IMR-90 (cell line): ENCODE measurements around the gene RAP1GAP2. TPM values are rescaled to one million over a fixed set of nuclear protein-coding genes. Genes with fewer than 3 reads are reported as not detected.

Source experiments
- ATAC-seq: fragments of 200-7000 bp; cut with Tn5 transposase; 2 replicates; pipeline ENCODE4 v1.9.1; 2020; ENCODE audit warnings: low read depth, mild to moderate bottlenecking, moderate library complexity
- BruUV-seq: library from RNA; stranded (reverse); fragments of 400-500 nt; replicated peaks from 2 replicates; lab custom pipeline; 2021; lab: Mats Ljungman, UMichigan
- CTCF ChIA-PET: fragments of 300-600 bp; formaldehyde crosslinking; extraction: SDS; loops from one replicate; lab custom pipeline; 2021; ENCODE audit warnings: antibody characterized with exemption; lab: Yijun Ruan, JAX
- POLR2A ChIA-PET: fragments of 300-600 bp; sonication (Branson Sonifier 250); formaldehyde crosslinking; loops from one replicate; lab custom pipeline; 2022; ENCODE audit warnings: antibody characterized with exemption; ENCODE audit not compliant: unreplicated experiment; lab: Charles Lee
- DNase-seq: peaks from one replicate; pipeline ENCODE4 v3.0.0; 2013
- H2AFZ ChIP-seq: replicated peaks from 2 replicates; pipeline ENCODE3; 2013; ENCODE audit warnings: low read length, mild to moderate bottlenecking; ENCODE audit not compliant: poor library complexity
- H2AK5ac ChIP-seq: 2 replicates; pipeline ENCODE4 v1.6.1; 2013; ENCODE audit warnings: low read depth, low read length, inconsistent platforms
- H2AK9ac ChIP-seq: replicated peaks from 2 replicates; pipeline ENCODE3; 2013; ENCODE audit warnings: mild to moderate bottlenecking, low read depth, low read length, moderate library complexity; ENCODE audit not compliant: poor library complexity
- H2BK120ac ChIP-seq: 2 replicates; pipeline ENCODE4 v1.6.1; 2013; ENCODE audit warnings: low read depth, low read length, inconsistent platforms
- H2BK15ac ChIP-seq: 3 replicates; pipeline ENCODE4 v1.6.1; 2013; ENCODE audit warnings: low read depth, low read length, inconsistent platforms
- H2BK20ac ChIP-seq: 2 replicates; pipeline ENCODE4 v1.6.1; 2013; ENCODE audit warnings: low read depth, mild to moderate bottlenecking, inconsistent platforms, low read length, moderate library complexity
- H2BK5ac ChIP-seq: 2 replicates; pipeline ENCODE4 v1.6.1; 2013; ENCODE audit warnings: mild to moderate bottlenecking, low read depth, low read length, inconsistent platforms; ENCODE audit not compliant: poor library complexity, severe bottlenecking
- H3K14ac ChIP-seq: replicated peaks from 2 replicates; pipeline ENCODE4 v1.6.1; 2013; ENCODE audit warnings: low read depth, low read length, inconsistent platforms
- H3K18ac ChIP-seq: 2 replicates; pipeline ENCODE4 v1.6.1; 2013; ENCODE audit warnings: low read depth, low read length, control low read depth
- H3K23ac ChIP-seq: 2 replicates; pipeline ENCODE4 v1.6.1; 2013; ENCODE audit warnings: low read depth, low read length, inconsistent platforms
- H3K27ac ChIP-seq: 2 replicates; pipeline ENCODE4 v1.5.1; 2013; ENCODE audit warnings: mild to moderate bottlenecking, control low read depth, low read length; ENCODE audit not compliant: insufficient read depth
- H3K27me3 ChIP-seq: 2 replicates; pipeline ENCODE4 v1.6.1; 2013; ENCODE audit warnings: low read length; ENCODE audit not compliant: control insufficient read depth, insufficient read depth
- H3K36me3 ChIP-seq: 2 replicates; pipeline ENCODE4 v1.6.1; 2013; ENCODE audit warnings: low read length, mixed read lengths; ENCODE audit not compliant: control insufficient read depth, insufficient read depth
- H3K4ac ChIP-seq: 2 replicates; pipeline ENCODE4 v1.6.1; 2013; ENCODE audit warnings: low read depth, low read length, inconsistent platforms
- H3K4me1 ChIP-seq: 2 replicates; pipeline ENCODE4 v1.6.1; 2013; ENCODE audit warnings: low read length, mixed read lengths; ENCODE audit not compliant: control insufficient read depth, insufficient read depth
- H3K4me2 ChIP-seq: 2 replicates; pipeline ENCODE4 v1.6.1; 2013; ENCODE audit warnings: low read depth, mild to moderate bottlenecking, control low read depth, low read length, moderate library complexity
- H3K4me3 ChIP-seq: 2 replicates; pipeline ENCODE4 v1.5.1; 2013; ENCODE audit warnings: low read depth, mild to moderate bottlenecking, control low read depth, low read length, moderate library complexity; ENCODE audit not compliant: insufficient read depth
- H3K56ac ChIP-seq: 2 replicates; pipeline ENCODE4 v1.6.1; 2013; ENCODE audit warnings: low read length, inconsistent platforms; ENCODE audit not compliant: insufficient read depth; ENCODE audit errors: extremely low read depth
- H3K79me1 ChIP-seq, 2 experiments: 2 replicates each; pipeline ENCODE4 v1.6.1; 2013; ENCODE audit warnings: low read length in 2 of 2, inconsistent platforms in 1 of 2, low read depth in 1 of 2
- H3K9ac ChIP-seq: 2 replicates; pipeline ENCODE4 v1.6.1; 2013; ENCODE audit warnings: low read depth, low read length, control low read depth
- H3K9me1 ChIP-seq: 2 replicates; pipeline ENCODE4 v1.6.1; 2013; ENCODE audit warnings: low read length, inconsistent platforms; ENCODE audit not compliant: insufficient read depth
- H3K9me3 ChIP-seq: 2 replicates; pipeline ENCODE4 v1.6.1; 2013; ENCODE audit warnings: low read length; ENCODE audit not compliant: control insufficient read depth, insufficient read depth
- H4K20me1 ChIP-seq: 2 replicates; pipeline ENCODE4 v1.6.1; 2013; ENCODE audit warnings: low read length, inconsistent platforms; ENCODE audit not compliant: insufficient read depth
- H4K5ac ChIP-seq: 2 replicates; pipeline ENCODE4 v1.6.1; 2013; ENCODE audit warnings: mild to moderate bottlenecking, low read depth, low read length, control low read depth
- H4K8ac ChIP-seq, 2 experiments: 2 replicates each; pipeline ENCODE4 v1.6.1; 2013; ENCODE audit warnings: low read depth in 2 of 2, low read length in 2 of 2, control low read depth in 1 of 2, inconsistent platforms in 1 of 2
- H4K91ac ChIP-seq: 2 replicates; pipeline ENCODE4 v1.6.1; 2013; ENCODE audit warnings: low read depth, low read length, inconsistent platforms; ENCODE audit not compliant: insufficient read depth
- BHLHE40 ChIP-seq: fragments of 150-350 bp; IDR thresholded peaks from 2 replicates; pipeline ENCODE4 v1.6.1; 2016; ENCODE audit warnings: mild to moderate bottlenecking, low read depth, low read length
- CHD1 ChIP-seq: IDR thresholded peaks from 2 replicates; pipeline ENCODE4 v1.6.1; 2012; ENCODE audit warnings: low read depth, low read length, improper control_type of control experiment
- FOS ChIP-seq: fragments of 150-350 bp; IDR thresholded peaks from 2 replicates; pipeline ENCODE4 v1.6.1; 2016; ENCODE audit warnings: low read depth, low read length
- MAZ ChIP-seq: IDR thresholded peaks from 2 replicates; pipeline ENCODE4 v1.6.1; 2012; ENCODE audit warnings: low read depth, mild to moderate bottlenecking, low read length, improper control_type of control experiment, moderate library complexity, borderline replicate concordance
- NFE2L2 ChIP-seq: fragments of 150-350 bp; IDR thresholded peaks from 2 replicates; pipeline ENCODE4 v1.6.1; 2016; ENCODE audit warnings: low read depth, mild to moderate bottlenecking, low read length
- RAD21 ChIP-seq: IDR thresholded peaks from 2 replicates; pipeline ENCODE4 v1.6.1; 2012; ENCODE audit warnings: low read length, improper control_type of control experiment
- RCOR1 ChIP-seq: IDR thresholded peaks from 2 replicates; pipeline ENCODE4 v1.6.1; 2012; ENCODE audit warnings: mild to moderate bottlenecking, low read length, improper control_type of control experiment; ENCODE audit not compliant: insufficient replicate concordance
- RFX5 ChIP-seq: IDR thresholded peaks from 2 replicates; pipeline ENCODE4 v1.8.0; 2012; ENCODE audit warnings: low read depth, mild to moderate bottlenecking, low read length, moderate library complexity
- SMC3 ChIP-seq: fragments of 150-350 bp; IDR thresholded peaks from 2 replicates; pipeline ENCODE4 v1.6.1; 2016; ENCODE audit warnings: low read depth, mild to moderate bottlenecking, antibody characterized with exemption, low read length, moderate library complexity
- USF2 ChIP-seq: fragments of 150-350 bp; IDR thresholded peaks from 2 replicates; pipeline ENCODE4 v1.6.1; 2017; ENCODE audit warnings: mild to moderate bottlenecking, antibody characterized with exemption, low read length, low read depth
- WGBS, 2 experiments: methylation state at CpG; one replicate each; pipeline versions ENCODE4 v1.1.5 to v1.1.7; 2013; ENCODE audit warnings: missing lambda C conversion rate in 2 of 2; ENCODE audit not compliant: insufficient read length in 1 of 2; ENCODE audit errors: extremely low coverage in 2 of 2; 5-methylcytosine and 5-hydroxymethylcytosine counted together
- dilution Hi-C: fragments of 300-500 bp; cut with HindIII; formaldehyde crosslinking; loops from one replicate; pipeline ENCODE4 v1.14.3; 2018; ENCODE audit warnings: low sequenced_read_pairs; ENCODE audit not compliant: unreplicated experiment
- in situ Hi-C: fragments of 300-500 bp; cut with MboI; formaldehyde crosslinking; loops from 3 replicates; pipeline ENCODE4 v1.14.3; 2019; ENCODE audit warnings: low sequenced_read_pairs, inconsistent platforms, mixed read lengths
- intact Hi-C: fragments of 100-400 bp; cut with micrococcal nuclease; formaldehyde crosslinking; loops from 2 replicates; pipeline ENCODE4 v1.10.0; 2022
- polyA plus RNA-seq, 3 experiments: library from polyadenylated mRNA; depleted of rRNA; stranded (reverse); fragments of >200 nt; gene quantifications; 2 replicates each; pipeline ENCODE4 v1.2.3, GENCODE V29; 2012; ENCODE audit warnings: low replicate concordance in 1 of 3
- total RNA-seq: library from RNA; depleted of rRNA; stranded (reverse); fragments of >200 nt; gene quantifications from 2 replicates; pipeline ENCODE4 v1.2.3, GENCODE V29; 2012
- TF ChIP-seq, protein P1 (sequence below): fragments of 150-350 bp; IDR thresholded peaks from 2 replicates; pipeline ENCODE4 v1.6.1; 2016; ENCODE audit warnings: low read depth, mild to moderate bottlenecking, low read length, moderate library complexity, borderline replicate concordance

RAP1GAP2 gene
- total and polyA plus RNA-seq, 2 of the 4 experiments (the other 2 are of a cell fraction), result 5.7 to 7.5 TPM

- in situ Hi-C loops, result no loop called here
- H4K91ac ChIP-seq, result no peak overlapping the region
- BruUV-seq, result no TSS peak
- no peak overlapping the region for H3K23ac ChIP-seq
- no peaks in the 10 kb centered on the region for H4K20me1 ChIP-seq
- TF ChIP-seq SMC3, result no peak
- TF ChIP-seq CHD1, result no peak
- TF ChIP-seq NFE2L2, result no peak
- TF ChIP-seq RFX5, result no peak
- no peak for TF ChIP-seq FOS
- TF ChIP-seq USF2, result no peak
- TF ChIP-seq, protein P1, sequence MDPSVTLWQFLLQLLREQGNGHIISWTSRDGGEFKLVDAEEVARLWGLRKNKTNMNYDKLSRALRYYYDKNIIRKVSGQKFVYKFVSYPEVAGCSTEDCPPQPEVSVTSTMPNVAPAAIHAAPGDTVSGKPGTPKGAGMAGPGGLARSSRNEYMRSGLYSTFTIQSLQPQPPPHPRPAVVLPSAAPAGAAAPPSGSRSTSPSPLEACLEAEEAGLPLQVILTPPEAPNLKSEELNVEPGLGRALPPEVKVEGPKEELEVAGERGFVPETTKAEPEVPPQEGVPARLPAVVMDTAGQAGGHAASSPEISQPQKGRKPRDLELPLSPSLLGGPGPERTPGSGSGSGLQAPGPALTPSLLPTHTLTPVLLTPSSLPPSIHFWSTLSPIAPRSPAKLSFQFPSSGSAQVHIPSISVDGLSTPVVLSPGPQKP, result no peak
- no peak for TF ChIP-seq MAZ
- TF ChIP-seq RCOR1, result no peak
- no peak for TF ChIP-seq BHLHE40
- no peak for TF ChIP-seq RAD21
- H3K36me3 ChIP-seq, result no peaks in the 10 kb centered on the region
- H3K4me1 ChIP-seq, result no peaks in the 10 kb centered on the region
- ChIA-PET POLR2A (no interaction called here), CTCF (no interaction called here)
- no peak overlapping the region for H2AFZ ChIP-seq
- H2BK20ac ChIP-seq, result no peak overlapping the region
- no peak overlapping the region for H3K14ac ChIP-seq
- H3K9me1 ChIP-seq, result no peaks in the 10 kb centered on the region
- H3K79me1 ChIP-seq, result no peaks in the 10 kb centered on the region
- DNase-seq (no peak), ATAC-seq (no peak)
- intact Hi-C loops, result no loop called here
- H2AK9ac ChIP-seq, result no peak overlapping the region
- no peak overlapping the region for H2BK120ac ChIP-seq
- H3K4me3 ChIP-seq, result no peak overlapping the region
- no peak overlapping the region for H2AK5ac ChIP-seq
- H4K5ac ChIP-seq, result no peak overlapping the region
- H2BK15ac ChIP-seq, result no peak overlapping the region
- H3K9ac ChIP-seq, result no peak overlapping the region
- no peaks in the 10 kb centered on the region for H3K27me3 ChIP-seq
- H3K27ac ChIP-seq, result no peak overlapping the region
- H2BK5ac ChIP-seq, result no peak overlapping the region
- H3K9me3 ChIP-seq, result no peaks in the 10 kb centered on the region
- WGBS, 2 experiments, result no CpG with 5 or more reads among the region's 3 CpGs
- dilution Hi-C loops, result no loop called here
- H3K56ac ChIP-seq, result no peak overlapping the region
- H3K4ac ChIP-seq, result no peak overlapping the region
- no peak overlapping the region for H4K8ac ChIP-seq
- no peak overlapping the region for H3K18ac ChIP-seq
- no peak overlapping the region for H3K4me2 ChIP-seq
These were observed 193.6 kb downstream of the RAP1GAP2 start for GRCh38 chr17:2989855-2990254.
